Stimulated activated CD4-positive, alpha-beta T cell treated with anti-CD3 and anti-CD28 coated beads, Interleukin-4, amount 100 ng/mL, for 48 hours (primary cell): ENCODE data around the gene ST14.

Experiments
- DNase-seq, 2 donors: peaks; one replicate each; pipeline ENCODE4 v3.0.0-alpha.2; 2020; ENCODE audit warnings: low read depth in 2 of 2

The ST14 gene

GRCh38 chr11:130208241-130209127 lies 48.9 kb downstream of the ST14 start:
- no peak for DNase-seq

DNA sequence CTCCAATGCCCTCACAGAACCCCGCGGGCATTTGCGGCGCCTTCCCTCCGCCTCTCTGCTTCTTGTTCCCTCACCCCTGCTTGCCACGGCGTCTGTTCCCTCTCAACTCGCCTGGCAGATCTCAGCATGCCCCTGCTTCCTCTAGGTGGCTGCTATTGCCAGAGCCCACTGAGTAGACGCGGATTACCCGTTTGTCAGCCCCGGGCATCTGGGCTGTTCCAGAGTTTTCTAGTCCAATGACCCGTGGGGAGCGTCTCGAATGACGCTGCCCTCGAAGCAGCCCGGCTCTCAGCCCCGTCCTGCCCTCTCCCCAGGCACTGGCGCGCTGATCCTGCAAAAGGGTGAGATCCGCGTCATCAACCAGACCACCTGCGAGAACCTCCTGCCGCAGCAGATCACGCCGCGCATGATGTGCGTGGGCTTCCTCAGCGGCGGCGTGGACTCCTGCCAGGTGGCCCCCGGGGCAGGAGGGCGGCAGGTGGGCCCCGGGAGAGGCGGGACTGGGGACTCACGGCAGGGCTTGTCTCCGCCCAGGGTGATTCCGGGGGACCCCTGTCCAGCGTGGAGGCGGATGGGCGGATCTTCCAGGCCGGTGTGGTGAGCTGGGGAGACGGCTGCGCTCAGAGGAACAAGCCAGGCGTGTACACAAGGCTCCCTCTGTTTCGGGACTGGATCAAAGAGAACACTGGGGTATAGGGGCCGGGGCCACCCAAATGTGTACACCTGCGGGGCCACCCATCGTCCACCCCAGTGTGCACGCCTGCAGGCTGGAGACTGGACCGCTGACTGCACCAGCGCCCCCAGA lies 49.7 kb downstream of the ST14 start:
- DNase-seq, result no peak

DNA sequence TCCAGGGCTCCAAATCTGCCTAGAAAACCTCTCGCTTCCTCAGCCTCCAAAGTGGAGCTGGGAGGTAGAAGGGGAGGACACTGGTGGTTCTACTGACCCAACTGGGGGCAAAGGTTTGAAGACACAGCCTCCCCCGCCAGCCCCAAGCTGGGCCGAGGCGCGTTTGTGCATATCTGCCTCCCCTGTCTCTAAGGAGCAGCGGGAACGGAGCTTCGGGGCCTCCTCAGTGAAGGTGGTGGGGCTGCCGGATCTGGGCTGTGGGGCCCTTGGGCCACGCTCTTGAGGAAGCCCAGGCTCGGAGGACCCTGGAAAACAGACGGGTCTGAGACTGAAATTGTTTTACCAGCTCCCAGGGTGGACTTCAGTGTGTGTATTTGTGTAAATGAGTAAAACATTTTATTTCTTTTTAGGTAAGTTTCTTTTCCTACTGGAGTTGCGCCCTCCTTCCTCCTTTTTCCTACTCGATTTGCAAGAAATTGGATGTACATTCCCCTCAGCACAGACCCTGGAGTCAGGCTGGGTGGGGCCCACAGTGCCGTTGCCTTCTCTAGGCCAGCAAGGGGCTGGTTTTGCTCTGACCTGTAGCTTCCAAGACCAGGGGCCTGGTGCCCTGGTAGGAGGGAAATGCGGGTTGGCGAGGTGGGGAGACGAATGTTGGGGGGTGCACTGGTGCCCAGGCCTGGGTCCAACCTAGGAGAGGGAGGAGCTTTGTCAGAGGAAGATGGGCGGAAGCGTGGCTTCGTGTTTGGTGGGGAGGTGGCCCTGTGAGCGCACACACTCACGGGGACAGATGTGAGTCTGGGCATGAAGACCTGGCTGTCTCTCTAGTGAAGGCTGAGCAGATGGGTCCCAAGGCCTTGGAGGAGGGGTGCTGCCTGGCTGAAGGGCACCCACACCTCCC lies 50.6 kb downstream of the ST14 start:
- no peak for DNase-seq

GRCh38 chr11:130211144-130211543 lies 51.6 kb downstream of the ST14 start:
- DNase-seq, result no peak

GRCh38 chr11:130211781-130212401 lies 52.3 kb downstream of the ST14 start:
- no peak for DNase-seq

- no peak for DNase-seq
Measured at GRCh38 chr11:130212431-130212961, 52.9 kb downstream of the ST14 start.

DNA sequence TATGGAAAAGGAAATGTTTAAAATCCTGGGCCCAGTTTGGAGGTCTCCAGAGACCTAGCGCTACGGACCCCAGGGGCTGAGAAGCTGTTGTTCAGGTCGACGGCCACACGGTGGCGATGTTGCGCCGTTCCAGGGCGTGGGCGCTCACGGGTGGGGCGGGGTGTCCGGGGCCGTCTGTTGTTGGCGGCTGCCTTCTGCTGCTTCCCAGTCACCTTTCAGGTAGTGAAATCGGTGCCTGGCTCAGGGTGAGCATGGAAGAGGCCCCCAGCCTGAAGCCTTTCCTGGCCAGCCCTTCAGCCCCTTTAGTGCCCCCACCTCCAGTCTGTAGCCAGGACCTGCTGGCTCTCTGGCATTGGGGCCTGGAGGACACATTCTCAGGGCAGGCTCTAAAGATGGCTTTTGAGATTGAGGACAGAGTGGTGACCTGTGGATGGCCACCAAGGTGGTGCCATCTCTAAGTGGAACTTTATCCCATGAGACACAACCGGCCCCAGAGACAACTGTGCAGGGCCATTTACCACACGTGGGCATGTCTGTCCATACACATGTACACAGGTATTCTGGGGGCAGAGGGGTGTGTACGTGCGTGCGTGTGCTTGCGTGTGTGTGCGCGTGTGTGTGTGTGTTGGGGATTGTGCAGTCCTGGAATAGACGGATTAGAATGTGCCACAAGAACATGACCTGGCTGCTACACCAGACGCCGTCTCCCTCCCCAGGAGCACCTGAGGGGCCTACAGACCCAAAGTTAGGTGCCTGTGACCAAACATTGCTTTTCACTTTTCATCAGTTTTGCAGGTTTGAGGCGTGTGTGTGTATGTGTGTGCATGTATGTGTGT lies 53.8 kb downstream of the ST14 start:
- DNase-seq, result peak; percentile 40 to 67

DNA sequence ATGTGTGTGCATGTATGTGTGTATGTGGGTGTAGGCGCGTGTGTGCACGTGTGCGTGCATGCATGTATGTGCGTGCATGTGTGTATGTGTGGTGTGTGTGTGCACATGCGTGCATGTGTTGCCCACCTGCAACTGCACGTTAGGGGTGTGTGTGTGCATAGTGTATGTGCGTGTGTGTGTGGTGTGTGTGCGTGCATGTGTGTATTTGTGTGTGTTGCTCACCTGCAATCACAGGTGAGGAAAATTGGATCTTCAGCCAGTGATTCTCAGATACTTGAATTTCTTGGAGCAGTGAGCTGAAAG lies 54.3 kb downstream of the ST14 start:
- DNase-seq, result no peak

GRCh38 chr11:130214861-130215530 lies 55.4 kb downstream of the ST14 start:
- no peak for DNase-seq

DNA sequence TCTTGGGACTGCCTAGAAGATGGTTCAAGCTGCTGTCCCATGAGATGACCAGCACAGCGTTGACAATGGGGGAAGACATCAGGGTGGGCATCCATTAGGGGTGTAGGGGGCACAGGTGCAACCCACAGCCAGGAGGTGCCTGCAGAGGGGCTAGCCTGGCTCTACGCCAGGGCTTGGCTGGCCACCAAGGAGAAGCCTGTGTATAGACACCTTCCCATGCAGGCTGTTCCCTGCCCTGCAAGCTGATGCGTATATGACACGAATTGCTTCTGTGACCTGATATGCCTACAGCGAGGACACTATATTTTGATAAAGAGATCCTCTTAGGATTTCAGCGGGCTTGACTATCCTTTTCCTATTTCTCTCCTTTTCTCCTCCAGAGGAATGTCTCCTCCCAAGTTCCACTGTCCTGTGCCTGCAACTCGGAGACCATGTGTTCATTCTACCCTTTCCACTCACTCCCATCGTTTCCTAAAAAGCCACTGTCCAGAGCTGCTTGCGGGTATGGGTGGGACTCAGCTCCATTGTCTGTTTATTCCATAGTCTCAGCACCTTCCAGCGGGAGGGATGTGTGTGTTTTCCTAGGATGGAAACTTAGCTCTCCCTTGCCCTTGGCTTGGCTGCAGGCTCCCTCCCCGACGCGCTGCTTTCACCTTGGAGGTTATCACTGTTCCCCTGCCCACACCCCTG lies 56.1 kb downstream of the ST14 start:
- DNase-seq, result no peak

GRCh38 chr11:130216221-130216550 lies 56.6 kb downstream of the ST14 start:
- no peak for DNase-seq

DNA sequence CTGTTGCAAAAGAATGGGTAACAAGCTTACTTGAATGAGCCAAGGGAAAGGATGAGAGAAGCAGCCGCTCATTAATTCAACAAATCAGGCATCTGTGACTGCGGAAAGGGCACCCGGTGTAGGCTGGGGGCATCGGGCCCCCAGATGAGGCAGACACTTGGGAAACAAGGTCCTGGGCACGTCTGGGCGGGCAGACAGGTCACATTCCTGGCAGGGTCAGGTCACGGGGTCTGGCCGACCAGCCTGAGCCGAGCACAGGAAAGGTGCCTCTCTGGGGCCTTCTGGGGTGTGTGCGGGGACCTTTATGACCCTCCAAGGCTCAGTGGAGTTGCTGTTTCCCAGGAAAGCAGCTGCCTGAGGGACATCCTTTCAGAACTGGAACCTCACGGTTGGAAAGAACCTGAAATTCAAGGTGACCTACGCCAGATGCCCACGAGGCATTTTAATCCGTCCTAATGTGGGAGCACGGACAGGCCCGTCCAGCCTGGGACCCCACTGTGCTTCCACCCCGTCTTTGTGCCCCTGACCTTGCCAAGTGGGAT lies 57.1 kb downstream of the ST14 start:
- DNase-seq, result no peak

DNA sequence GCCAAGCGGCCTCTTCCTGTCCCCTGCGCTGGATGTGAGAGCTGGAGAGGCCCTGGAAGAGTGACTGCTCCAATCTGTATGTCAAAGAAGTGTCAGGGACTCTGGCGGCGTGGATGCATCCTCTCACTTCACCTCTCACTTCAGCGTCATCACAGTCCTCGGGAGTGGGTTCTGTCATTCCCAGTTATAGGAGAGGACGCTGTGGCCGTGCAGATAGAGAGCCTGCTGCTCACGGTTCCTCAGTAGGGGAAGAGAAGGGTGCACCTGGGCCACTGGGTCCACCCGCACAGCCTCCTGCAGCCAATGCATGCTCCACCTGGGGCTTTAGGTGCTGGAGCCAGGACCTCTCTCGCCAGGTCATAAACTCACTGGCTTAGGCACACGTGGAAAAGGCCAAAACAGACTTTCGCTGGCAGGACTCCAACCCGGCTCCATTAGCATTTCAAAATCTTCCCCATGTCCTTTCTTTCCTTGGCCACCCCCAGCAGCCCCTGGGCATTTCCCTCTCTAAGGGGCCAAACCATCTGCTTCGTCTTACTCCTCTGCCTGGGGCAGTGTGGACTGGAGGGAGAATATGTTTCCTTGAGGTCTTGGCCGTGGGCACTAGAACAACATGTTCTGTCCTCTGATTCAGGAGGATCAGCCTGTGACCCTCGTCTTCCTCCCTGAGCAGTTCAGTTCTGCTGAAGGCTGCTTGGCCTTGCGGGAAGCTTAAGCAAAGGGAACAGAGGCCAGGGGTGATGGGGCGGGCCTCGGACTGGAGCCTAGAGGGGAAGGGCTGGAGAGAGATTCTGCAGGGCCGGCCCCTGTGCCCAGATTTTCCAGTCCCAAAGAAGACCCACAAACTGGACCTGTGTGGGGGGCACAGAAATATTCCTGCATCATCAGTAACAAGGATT lies 57.8 kb downstream of the ST14 start:
- DNase-seq, result no peak

DNA sequence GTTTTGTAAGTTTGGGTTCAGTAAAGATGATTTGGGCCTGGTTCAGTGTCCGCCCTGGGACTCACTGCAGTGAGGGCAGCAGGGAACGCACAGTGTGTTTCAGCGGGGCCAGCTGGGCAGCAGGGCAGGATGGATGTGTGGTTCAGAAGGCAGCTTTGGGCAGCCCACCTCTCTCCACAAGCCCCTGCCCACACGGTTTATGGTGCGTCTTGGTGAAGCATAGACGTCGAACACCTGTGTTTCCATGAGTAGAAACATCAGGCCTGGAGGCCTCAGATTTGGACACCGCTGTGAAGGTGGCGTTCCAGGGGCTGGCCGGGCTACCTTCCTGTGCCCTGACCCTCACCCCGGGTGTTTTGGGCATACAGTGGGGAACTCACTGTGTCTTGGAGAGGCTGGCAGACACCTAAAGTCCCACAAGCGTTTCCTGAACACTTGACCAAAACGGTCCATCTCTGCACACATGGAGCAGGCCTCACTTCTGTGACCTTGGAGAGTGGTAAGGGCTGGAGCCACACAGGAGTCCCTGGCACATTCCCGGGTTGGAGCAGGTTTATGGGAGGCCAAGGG lies 59.0 kb downstream of the ST14 start:
- no peak for DNase-seq

DNA sequence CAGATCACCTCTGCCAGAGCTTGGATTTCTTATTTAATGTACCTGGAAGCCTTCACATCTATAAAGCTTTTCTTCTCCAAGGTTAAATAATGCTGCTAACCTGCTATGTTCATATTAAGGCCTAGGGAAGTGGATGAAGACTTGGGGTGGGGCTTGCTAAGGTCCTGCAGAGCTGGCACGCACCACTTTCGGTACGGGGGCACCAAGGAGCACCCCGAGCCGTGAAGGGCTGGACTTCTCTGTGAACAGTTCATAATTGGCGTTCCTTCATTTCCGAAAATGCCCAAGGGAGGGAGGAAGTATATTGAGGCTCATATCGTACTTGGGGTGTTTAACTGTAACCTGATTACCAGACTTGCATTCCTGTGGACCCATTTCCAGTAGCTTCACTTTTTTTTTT lies 59.6 kb downstream of the ST14 start:
- no peak for DNase-seq

- no peak for DNase-seq
Measured at GRCh38 chr11:130220311-130221035, 60.9 kb downstream of the ST14 start.
